GM18861 (cell line): Measurements from ENCODE around the gene MS4A4E.
"Not testable (repeated sequence)": the region's sequence is repeated elsewhere in the genome, so short reads cannot be mapped to it uniquely, and the experiment has no call there.

Experiments used
- ATAC-seq: cut with Tn5 transposase; IDR thresholded peaks from one replicate; pipeline ENCODE4 v1.9.1; 2021; ENCODE audit not compliant: unreplicated experiment

Gene MS4A4E

DNA sequence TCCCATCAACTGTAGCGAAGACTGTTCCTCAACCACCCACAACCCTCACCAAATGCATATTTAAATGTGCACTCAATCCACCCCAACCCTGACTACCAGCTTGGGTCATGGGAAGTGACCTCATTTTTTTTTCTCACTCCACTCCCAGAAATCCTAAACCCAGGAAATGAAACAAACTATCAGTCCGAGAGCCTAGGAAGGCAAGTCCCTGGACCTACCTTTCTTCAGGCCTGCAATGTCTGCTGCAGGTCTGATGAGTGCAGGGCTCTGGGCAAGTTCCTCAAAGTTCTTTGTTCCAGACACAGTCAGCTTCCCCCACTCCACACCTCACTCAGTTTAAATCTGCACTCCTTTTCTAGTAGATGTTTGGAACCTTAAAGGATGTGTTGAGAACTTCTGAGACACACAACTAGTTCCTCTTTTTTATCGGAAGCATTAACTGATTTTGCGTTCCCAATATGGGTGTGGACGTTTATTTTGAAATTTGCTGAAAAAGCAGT is at the start of gene MS4A4E:
MS4A4E (minus strand) TSS at position 398 of the 500 bp plus-strand sequence. CDS start 13,082 bp downstream, outside the sequence.
- ATAC-seq, result no peak

- no peak for ATAC-seq
Observed at GRCh38 chr11:60292145-60292544, 49.2 kb upstream of the MS4A4E start.

DNA sequence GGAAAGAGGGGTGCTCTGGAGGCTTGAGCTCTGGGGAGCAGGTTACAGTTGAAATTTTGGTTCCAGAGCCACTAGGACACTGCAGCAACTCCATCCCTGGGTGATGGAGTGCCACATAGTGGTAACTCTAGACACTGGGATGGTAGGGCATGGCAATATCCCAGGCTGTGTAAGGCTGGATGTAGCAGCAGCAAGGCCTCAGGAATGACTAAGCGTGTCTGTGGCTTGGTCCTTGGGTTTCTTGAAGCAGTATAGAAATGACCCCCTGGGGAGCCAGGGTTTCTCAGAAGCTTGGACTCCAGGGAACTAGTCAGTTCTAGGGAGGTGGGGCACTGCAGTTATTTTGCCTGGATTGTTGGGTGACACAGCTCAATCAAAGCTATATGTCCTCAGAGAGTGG is 45.6 kb upstream of the MS4A4E start:
- ATAC-seq, result no peak

- not testable (repeated sequence) for ATAC-seq
Observed at GRCh38 chr11:60285411-60286126, 42.6 kb upstream of the MS4A4E start.

DNA sequence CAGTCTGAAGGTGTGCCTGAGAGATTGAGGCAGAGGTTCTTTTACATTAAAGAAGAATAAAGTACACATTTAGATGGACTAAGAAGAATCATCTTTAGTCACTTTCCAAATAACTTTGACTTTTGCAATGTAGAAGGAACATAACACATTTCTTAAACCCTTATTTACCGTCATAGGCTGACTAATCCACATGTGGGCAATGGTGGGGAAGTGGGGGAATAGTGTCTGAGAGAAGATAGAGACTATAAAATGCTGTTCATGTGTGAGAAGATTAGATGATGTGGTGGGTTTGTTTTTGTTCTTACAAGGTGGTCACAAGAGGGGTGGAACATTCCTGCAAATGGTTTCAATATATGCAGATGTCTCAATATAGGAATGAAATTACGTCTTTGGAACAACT is 39.3 kb upstream of the MS4A4E start:
- no peak for ATAC-seq

- ATAC-seq, result no peak
Observed at GRCh38 chr11:60281485-60281884, 38.5 kb upstream of the MS4A4E start.

DNA sequence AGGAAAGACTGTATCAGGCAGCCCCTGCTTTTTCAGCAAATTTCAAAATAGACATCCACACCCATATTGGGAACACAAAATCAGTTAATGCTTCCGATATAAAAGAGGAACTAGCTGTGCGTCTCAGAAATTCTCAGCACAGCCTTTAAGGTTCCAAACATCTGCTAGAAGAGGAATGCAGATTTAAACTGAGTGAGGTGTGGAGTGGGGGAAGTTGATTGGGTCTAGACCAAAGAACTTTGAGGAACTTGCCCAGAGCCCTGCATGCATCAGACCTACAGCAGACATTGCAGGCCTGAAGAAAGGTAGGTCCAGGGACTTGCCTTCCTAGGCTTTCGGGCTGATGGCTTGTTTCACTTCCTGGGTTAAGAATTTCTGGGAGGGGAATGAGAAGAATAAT is 37.5 kb upstream of the MS4A4E start, which contains the start of gene MS4A4A:
MS4A4A (plus strand) TSS at position 255 of the 400 bp plus-strand sequence; CDS start at position 265, 10 bp downstream.
- no peak for ATAC-seq

DNA sequence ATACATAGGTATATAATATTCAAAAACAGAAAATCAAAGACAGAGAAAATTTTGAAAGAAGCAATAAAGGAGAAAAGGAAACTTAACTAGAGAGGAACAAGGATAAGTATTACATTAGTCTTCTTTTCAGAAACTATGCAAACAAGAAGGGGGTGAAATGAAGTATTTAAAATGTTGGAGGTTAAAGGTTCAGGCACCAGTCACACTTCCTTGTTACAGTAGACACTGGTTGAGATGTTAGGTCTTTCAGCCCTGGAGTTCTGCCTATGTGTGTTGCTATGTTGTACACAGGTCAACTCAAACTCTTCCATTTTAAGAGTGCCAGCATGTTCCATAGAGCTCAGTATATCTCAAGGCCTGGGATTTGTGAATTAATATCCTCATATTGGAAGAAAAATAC is 31.5 kb upstream of the MS4A4E start:
- no peak for ATAC-seq

DNA sequence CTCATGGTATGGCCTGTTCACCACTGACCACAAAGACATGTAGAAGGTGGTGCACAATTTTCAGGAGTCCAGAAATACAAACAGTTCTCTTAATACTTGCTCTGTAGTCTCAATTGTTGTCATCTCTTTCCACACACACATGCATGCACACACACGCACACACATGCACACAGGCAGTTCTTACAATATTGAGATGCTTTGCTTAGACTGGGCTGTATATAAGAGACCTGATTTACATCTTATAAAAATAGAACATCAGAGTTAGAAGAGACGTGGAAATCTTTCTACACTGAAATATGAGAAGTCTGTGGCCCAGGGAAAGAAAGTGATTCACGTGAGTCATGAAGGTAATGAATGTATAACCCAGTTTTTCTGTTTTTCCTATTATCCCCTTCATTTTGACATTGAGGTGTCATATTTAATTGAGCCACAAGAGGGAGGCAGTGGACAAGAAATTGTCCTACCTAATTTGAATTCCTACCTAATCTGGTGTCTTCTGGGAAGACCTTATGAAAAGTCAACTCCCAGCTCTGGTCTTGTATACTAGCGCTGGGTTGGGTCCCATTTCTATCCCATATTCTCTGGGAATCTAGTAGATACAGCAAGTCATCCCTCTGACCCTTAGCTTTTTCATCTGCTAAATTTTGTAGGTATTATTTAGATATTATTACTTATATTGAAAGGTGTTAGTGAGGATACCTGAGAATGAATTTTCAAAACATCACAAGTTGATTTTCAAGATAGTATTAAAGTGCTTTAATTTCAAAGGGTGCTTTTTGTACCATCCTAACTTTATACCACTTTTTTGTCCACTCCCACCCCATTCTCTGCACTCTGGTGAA is 22.7 kb upstream of the MS4A4E start:
- no peak for ATAC-seq

DNA sequence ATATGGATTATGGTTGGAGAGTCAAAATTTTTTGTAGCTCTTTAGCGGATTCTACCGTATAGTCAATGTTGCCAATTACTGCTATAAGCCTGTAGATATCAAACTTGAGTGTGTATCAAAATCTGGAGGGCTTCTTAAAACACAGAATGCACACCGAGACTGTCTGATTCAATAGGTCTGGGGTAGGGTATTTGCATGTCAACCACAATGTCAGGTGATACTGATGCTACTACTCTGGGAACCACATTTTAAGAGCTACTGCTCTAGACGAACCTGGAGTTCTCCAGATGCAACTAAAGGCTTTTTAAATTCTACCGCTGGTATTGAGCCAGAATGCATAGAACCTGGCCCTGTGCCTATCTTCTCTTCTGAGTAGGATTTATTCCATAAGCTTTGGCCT is 21.7 kb upstream of the MS4A4E start:
- no peak for ATAC-seq

GRCh38 chr11:60263402-60263801 is 20.5 kb upstream of the MS4A4E start:
- ATAC-seq, result no peak

- no peak for ATAC-seq
Observed at GRCh38 chr11:60261014-60261413, 18.1 kb upstream of the MS4A4E start.

GRCh38 chr11:60257956-60258722 is 15.2 kb upstream of the MS4A4E start:
- no peak for ATAC-seq

GRCh38 chr11:60252213-60253108 is 9.5 kb upstream of the MS4A4E start:
- no peak for ATAC-seq

DNA sequence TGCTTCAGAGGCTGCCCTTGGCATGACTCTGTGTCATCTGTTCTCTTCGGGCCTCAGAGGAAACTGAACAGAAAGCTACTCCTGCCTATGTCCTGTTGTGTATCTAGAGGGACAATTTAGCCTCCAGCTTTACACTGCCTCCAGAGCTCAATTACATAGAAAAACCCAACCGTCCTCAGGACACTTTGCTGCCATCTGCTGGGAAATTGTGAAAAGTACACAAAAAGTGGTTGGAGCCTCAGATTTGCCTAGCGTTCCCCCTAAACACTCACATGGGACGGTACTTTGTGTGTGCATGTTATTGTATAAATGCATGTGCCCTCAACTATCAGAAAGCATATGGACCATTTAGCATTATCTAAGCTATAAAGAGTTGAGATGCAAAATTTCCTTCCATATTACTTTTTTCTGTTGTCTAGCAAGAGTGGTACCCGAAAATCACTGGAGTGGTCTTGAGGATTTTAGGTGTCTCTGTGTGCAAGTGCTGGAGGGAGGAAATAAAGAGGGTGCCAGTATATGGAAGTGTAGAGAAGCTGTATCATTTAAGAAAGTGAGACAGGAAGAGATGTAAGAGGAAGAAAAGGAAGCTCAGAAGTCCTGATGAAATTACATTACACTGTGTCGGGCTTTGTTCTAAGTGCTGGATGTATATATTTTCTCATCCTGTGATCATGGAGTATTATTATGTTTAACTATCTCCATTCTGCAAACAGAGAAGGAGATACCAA is 8.7 kb upstream of the MS4A4E start:
- no peak for ATAC-seq

DNA sequence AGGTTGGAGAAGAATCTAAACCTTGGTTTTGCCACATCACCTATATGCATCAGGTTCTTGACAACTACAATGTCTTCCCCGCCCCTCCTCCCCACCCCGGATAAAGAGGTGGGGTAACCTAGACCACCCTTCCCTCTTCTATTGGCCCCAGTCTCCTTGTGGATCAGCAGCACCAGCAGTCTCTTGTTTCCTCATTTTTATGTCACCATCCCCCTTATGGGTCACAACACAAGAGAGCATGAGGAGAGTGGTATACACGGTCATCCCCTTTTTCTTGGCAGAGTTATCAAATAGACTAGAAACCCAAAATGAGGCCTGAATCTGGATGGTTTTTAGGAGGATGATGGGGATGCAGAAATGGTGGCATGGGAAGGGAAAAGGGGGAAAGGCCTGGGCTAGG is 1.2 kb downstream of the MS4A4E start:
- ATAC-seq, result no peak

DNA sequence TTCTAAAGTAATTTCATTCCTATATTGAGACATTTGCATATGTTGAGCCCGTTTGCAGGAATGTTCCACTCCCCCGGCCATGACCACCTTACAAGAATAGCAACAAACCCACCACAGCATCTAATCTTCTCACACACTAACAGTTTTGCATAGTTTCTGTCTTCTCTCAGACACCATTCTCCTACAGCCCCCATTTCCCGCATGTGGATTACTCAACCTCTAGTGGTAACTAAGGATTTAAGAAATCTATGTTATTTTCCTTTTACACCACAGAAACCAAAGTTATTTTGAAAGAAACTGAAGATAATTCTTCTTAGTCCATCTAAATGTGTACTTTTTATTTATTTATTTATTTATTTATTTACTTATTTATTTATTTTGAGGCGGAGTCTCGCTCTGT is 2.3 kb downstream of the MS4A4E start:
- ATAC-seq, result no peak

DNA sequence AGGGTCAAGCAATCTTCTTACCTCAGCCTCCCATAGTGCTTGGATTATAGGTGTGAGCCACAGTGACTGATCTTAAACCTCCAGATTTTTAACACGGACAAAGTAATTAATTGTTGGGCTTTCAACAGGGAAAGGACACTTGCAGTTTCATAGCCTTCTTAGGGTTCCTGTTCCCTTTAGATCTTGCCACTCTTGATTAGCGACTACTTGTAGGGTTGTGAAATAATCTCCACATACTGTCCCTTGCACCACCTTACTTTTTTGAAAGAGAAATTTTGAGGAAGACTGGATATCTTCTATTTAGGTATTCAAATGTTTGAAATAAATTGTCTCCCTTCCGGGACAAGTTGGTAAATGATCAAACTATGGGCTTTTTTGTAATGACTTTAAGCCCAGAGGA is 7.6 kb downstream of the MS4A4E start:
- no peak for ATAC-seq

GRCh38 chr11:60230681-60231080 is 12.3 kb downstream of the MS4A4E start:
- ATAC-seq, result no peak

GRCh38 chr11:60222141-60222540 is 20.8 kb downstream of the MS4A4E start:
- no peak for ATAC-seq
